GM12865 (cell line): ENCODE results near the gene MFSD12.
"Not testable (repeated sequence)": the region's sequence is repeated elsewhere in the genome, so short reads cannot be mapped to it uniquely, and the experiment has no call there.

Experiments
- DNase-seq: peaks from one replicate; pipeline ENCODE4 v3.0.0; 2010; ENCODE audit warnings: low read depth
- H3K4me3 ChIP-seq: 2 replicates; pipeline ENCODE4 v1.5.1; 2011; ENCODE audit warnings: mild to moderate bottlenecking, low read depth, low read length, control low read depth
- CTCF ChIP-seq: IDR thresholded peaks from 2 replicates; pipeline ENCODE4 v1.5.1; 2011; ENCODE audit warnings: low read length, control low read depth, low read depth, inconsistent platforms; ENCODE audit not compliant: insufficient read depth; ENCODE audit errors: missing control alignments

The MFSD12 gene

DNA sequence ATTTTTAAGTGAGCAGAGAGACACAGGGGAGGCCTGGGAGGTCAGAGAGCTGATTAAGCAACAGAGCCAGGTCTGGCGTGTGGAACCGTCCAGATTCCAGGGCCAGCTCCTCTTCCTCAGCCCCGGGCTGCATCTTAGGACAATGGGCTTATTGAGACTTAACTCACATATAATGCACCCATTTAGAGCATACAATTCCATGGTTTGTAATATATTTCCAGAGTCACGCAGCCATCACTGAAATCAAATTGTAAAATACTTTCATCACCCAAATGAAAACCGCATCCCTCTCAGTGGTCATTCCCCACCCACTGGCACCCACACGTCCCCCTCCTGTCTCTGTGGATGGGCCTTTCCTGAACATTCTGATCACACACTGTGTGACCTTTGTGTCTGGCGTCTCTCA lies 13.2 kb upstream of the MFSD12 start:
- no peak for DNase-seq
- H3K4me3 ChIP-seq = no peak overlapping the region
- TF ChIP-seq CTCF = no peak

- not testable (repeated sequence) for H3K4me3 ChIP-seq, DNase-seq
Measured at GRCh38 chr19:3570042-3570441, 12.7 kb upstream of the MFSD12 start.

- no peak for DNase-seq
- no peak overlapping the region for H3K4me3 ChIP-seq
- TF ChIP-seq CTCF = no peak
Measured at GRCh38 chr19:3565139-3565538, 7.8 kb upstream of the MFSD12 start.

GRCh38 chr19:3563709-3564524 lies 6.5 kb upstream of the MFSD12 start:
- H3K4me3 ChIP-seq = no peak overlapping the region
- TF ChIP-seq CTCF = no peak
- no peak for DNase-seq

DNA sequence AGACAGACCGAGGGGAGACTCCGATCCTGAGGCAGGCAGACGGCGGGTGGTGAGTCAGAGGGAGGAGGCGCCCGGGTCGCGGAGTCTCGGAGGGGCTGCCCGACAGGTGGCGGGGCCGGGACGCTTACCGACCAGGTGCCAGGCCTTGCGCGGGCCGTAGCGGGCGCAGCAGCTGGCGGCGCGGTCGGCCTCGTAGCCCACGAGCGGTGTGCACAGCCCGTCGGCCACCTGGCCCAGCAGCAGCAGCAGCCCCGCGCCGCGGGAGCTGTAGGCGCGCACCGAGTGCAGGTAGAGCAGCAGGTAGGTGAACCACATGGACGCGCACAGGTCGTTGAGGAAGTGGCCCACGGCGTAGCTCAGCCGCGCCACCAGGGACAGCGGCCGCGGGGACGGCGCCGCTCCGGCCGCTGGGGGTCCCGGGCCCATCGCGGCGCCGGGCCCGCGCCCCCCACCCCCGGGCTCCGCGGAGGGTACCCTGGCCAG lies 367 bp downstream of the MFSD12 start:
- peak overlapping the region; percentile 75 for H3K4me3 ChIP-seq
- TF ChIP-seq CTCF = no peak
- peak; percentile 55 for DNase-seq

DNA sequence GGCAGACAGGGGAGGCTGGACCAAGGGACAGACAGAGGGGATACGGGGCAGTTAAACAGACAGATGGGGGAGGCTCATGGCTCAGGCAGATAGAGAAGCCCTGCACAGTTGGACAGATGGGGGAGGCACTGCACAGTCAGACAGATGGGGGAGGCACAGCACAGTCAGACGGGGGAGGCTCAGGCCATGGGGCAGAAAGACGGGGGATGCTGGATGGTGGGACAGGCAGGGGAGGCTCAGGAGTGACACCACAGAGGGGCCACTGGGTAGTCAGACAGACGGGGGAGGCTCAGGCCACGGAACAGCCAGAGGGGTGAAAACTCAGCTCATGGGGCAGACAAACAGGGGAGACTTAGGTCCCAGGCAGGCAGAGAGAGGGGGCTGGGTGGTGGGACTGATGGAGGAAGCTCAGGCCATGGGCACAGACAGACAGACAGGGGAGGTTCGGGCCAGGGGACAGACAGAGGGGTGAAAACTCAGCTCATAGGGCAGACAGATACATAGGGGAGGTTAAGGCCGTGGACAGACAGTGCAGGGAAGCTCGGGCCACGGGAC lies 886 bp downstream of the MFSD12 start:
- TF ChIP-seq CTCF = no peak
- DNase-seq = no peak
- H3K4me3 ChIP-seq = peak overlapping the region; percentile 75

GRCh38 chr19:3555653-3556422 lies 1.5 kb downstream of the MFSD12 start:
- no peak for TF ChIP-seq CTCF
- no peak for DNase-seq
- peak overlapping the region; percentile 75 for H3K4me3 ChIP-seq
